ENCODE data around the gene MACROD2.
"Not testable (repeated sequence)": the region's sequence is repeated elsewhere in the genome, so short reads cannot be mapped to it uniquely, and the experiment has no call there.

The MACROD2 gene

GRCh38 chr20:15958142-15958541, 1962.8 kb downstream of the MACROD2 start:
- Histone ChIP-seq H3K36me3 (ENCODE audit: control insufficient read depth, insufficient read depth, low read length) (no peaks in the 10 kb centered on the region), H3K4me3 (replicated peaks; ENCODE audit: low read depth, low read length) (no peak overlapping the region), H3K27me3 (replicated peaks; ENCODE audit: control insufficient read depth, insufficient read depth, low read length) (no peaks in the 10 kb centered on the region)
- TF ChIP-seq CTCF (IDR thresholded peaks at IDR 0.05; ENCODE audit: insufficient read depth, low read length, poor library complexity, severe bottlenecking) = no peak
- no peak for DNase-seq (ENCODE audit: extremely low read depth, insufficient read length)

- no peak for TF ChIP-seq CTCF (IDR thresholded peaks at IDR 0.05; ENCODE audit: insufficient read depth, low read length, poor library complexity, severe bottlenecking)
- no peak for DNase-seq (ENCODE audit: extremely low read depth, insufficient read length)
- Histone ChIP-seq H3K27me3 (replicated peaks; ENCODE audit: control insufficient read depth, insufficient read depth, low read length) (no peaks in the 10 kb centered on the region), H3K36me3 (ENCODE audit: control insufficient read depth, insufficient read depth, low read length) (no peaks in the 10 kb centered on the region), H3K4me3 (replicated peaks; ENCODE audit: low read depth, low read length) (no peak overlapping the region)
Observed at GRCh38 chr20:15965165-15965564, 1969.8 kb downstream of the MACROD2 start.

- Histone ChIP-seq H3K4me3 (replicated peaks; ENCODE audit: low read depth, low read length) (no peak overlapping the region), H3K36me3 (ENCODE audit: control insufficient read depth, insufficient read depth, low read length) (no peaks in the 10 kb centered on the region), H3K27me3 (replicated peaks; ENCODE audit: control insufficient read depth, insufficient read depth, low read length) (no peaks in the 10 kb centered on the region)
- DNase-seq (ENCODE audit: extremely low read depth, insufficient read length) = no peak
- TF ChIP-seq CTCF (IDR thresholded peaks at IDR 0.05; ENCODE audit: insufficient read depth, low read length, poor library complexity, severe bottlenecking) = no peak
Observed at GRCh38 chr20:15967334-15967733, 1972.0 kb downstream of the MACROD2 start.

GRCh38 chr20:15976047-15976736, 1980.9 kb downstream of the MACROD2 start:
- H3K27me3 ChIP-seq (replicated peaks; ENCODE audit: control insufficient read depth, insufficient read depth, low read length) = no peaks in the 10 kb centered on the region
- no peak overlapping the region for H3K4me3 ChIP-seq (replicated peaks; ENCODE audit: low read depth, low read length)
- TF ChIP-seq CTCF (IDR thresholded peaks at IDR 0.05; ENCODE audit: insufficient read depth, low read length, poor library complexity, severe bottlenecking) = no peak
- DNase-seq (ENCODE audit: extremely low read depth, insufficient read length) = no peak
- no peaks in the 10 kb centered on the region for H3K36me3 ChIP-seq (ENCODE audit: control insufficient read depth, insufficient read depth, low read length)

- TF ChIP-seq CTCF (IDR thresholded peaks at IDR 0.05; ENCODE audit: insufficient read depth, low read length, poor library complexity, severe bottlenecking) = no peak
- H3K27me3 ChIP-seq (replicated peaks; ENCODE audit: control insufficient read depth, insufficient read depth, low read length) = no peaks in the 10 kb centered on the region
- no peaks in the 10 kb centered on the region for H3K36me3 ChIP-seq (ENCODE audit: control insufficient read depth, insufficient read depth, low read length)
- no peak overlapping the region for H3K4me3 ChIP-seq (replicated peaks; ENCODE audit: low read depth, low read length)
- DNase-seq (ENCODE audit: extremely low read depth, insufficient read length) = no peak
Observed at GRCh38 chr20:15977026-15977425, 1981.7 kb downstream of the MACROD2 start.

- no peak for TF ChIP-seq CTCF (IDR thresholded peaks at IDR 0.05; ENCODE audit: insufficient read depth, low read length, poor library complexity, severe bottlenecking)
- Histone ChIP-seq H3K4me3 (replicated peaks; ENCODE audit: low read depth, low read length) (no peak overlapping the region), H3K36me3 (ENCODE audit: control insufficient read depth, insufficient read depth, low read length) (no peaks in the 10 kb centered on the region), H3K27me3 (replicated peaks; ENCODE audit: control insufficient read depth, insufficient read depth, low read length) (no peaks in the 10 kb centered on the region)
- DNase-seq (ENCODE audit: extremely low read depth, insufficient read length) = no peak
Observed at GRCh38 chr20:15977758-15978157, 1982.4 kb downstream of the MACROD2 start.

- H3K27me3 ChIP-seq (replicated peaks; ENCODE audit: control insufficient read depth, insufficient read depth, low read length); H3K36me3 ChIP-seq (ENCODE audit: control insufficient read depth, insufficient read depth, low read length): not testable (repeated sequence)
- peak overlapping the region; percentile 67 for H3K4me3 ChIP-seq (replicated peaks; ENCODE audit: low read depth, low read length)
- DNase-seq (ENCODE audit: extremely low read depth, insufficient read length) = peak; percentile 65
Observed at GRCh38 chr20:15985494-15986368, 1990.4 kb downstream of the MACROD2 start.

All from GM06990 (cell line).